ENCODE results near the gene SMG6.

Gene SMG6

GRCh38 chr17:2250140-2251095 is 53.2 kb downstream of the SMG6 start:
- no peak for DNase-seq (ENCODE audit: low read depth)
- TF ChIP-seq CTCF (conservative IDR thresholded peaks at IDR 0.05; ENCODE audit: low read depth, low read length) = no peak
- no peak overlapping the region for H3K4me3 ChIP-seq (ENCODE audit: low read length)

GRCh38 chr17:2247005-2247404 is 56.6 kb downstream of the SMG6 start:
- DNase-seq (ENCODE audit: low read depth) = no peak
- TF ChIP-seq CTCF (conservative IDR thresholded peaks at IDR 0.05; ENCODE audit: low read depth, low read length) = no peak
- H3K4me3 ChIP-seq (ENCODE audit: low read length) = no peak overlapping the region

GRCh38 chr17:2244545-2245525 is 58.8 kb downstream of the SMG6 start:
- no peak for DNase-seq (ENCODE audit: low read depth)

GRCh38 chr17:2243953-2244352 is 59.6 kb downstream of the SMG6 start:
- TF ChIP-seq CTCF (conservative IDR thresholded peaks at IDR 0.05; ENCODE audit: low read depth, low read length) = no peak
- DNase-seq (ENCODE audit: low read depth) = no peak
- H3K4me3 ChIP-seq (ENCODE audit: low read length) = no peak overlapping the region

More at GRCh38 chr17:2244545-2245525, 58.8 kb downstream of the SMG6 start:
- peak; percentile 97 for TF ChIP-seq CTCF (conservative IDR thresholded peaks at IDR 0.05; ENCODE audit: low read depth, low read length)
- no peak overlapping the region for H3K4me3 ChIP-seq (ENCODE audit: low read length)

- H3K4me3 ChIP-seq (ENCODE audit: low read length) = no peak overlapping the region
- DNase-seq (ENCODE audit: low read depth) = no peak
- TF ChIP-seq CTCF (conservative IDR thresholded peaks at IDR 0.05; ENCODE audit: low read depth, low read length) = no peak
Measured at GRCh38 chr17:2241823-2242222, 61.8 kb downstream of the SMG6 start.

- no peak overlapping the region for H3K4me3 ChIP-seq (ENCODE audit: low read length)
- DNase-seq (ENCODE audit: low read depth) = no peak
- no peak for TF ChIP-seq CTCF (conservative IDR thresholded peaks at IDR 0.05; ENCODE audit: low read depth, low read length)
Measured at GRCh38 chr17:2240541-2240940, 63.0 kb downstream of the SMG6 start.

Data from retinal pigment epithelial cell (primary cell).